AG20443 (cell line): Measurements from ENCODE around the gene UGT2A2.
"Not testable (repeated sequence)": the region's sequence is repeated elsewhere in the genome, so short reads cannot be mapped to it uniquely, and the experiment has no call there.

Experiments used
- DNase-seq: peaks from one replicate; pipeline ENCODE4 v3.0.0; 2012; ENCODE audit warnings: low spot score, mixed read lengths

The UGT2A2 gene

GRCh38 chr4:69639542-69639941 lies at the start of gene UGT2A2:
UGT2A2 (minus strand) TSS chr4:69639642; CDS start chr4:69639640, 2 bp downstream.
- DNase-seq = no peak

DNA sequence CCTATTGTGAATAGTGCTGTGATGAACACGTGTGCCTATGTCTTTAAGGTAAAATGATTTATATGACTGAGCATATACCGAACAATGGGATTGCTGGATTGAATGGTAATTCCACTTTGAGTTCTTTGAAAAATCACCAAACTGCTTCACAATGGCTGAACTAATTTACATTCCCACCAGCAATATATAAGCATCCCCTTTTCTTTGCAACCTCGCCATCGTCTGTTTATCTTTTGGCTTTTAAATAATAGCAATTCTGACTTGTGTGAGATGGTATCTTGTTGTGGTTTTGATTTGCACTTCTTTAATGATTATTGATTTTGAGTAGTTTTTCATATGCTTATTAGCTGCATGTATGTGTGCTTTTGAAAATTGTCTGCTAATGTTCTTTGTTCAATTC lies 45.4 kb upstream of the UGT2A2 start:
- no peak for DNase-seq

- no peak for DNase-seq
Observed at GRCh38 chr4:69668680-69669079, 29.2 kb upstream of the UGT2A2 start.

GRCh38 chr4:69664009-69664408 lies 24.6 kb upstream of the UGT2A2 start:
- DNase-seq = not testable (repeated sequence)

DNA sequence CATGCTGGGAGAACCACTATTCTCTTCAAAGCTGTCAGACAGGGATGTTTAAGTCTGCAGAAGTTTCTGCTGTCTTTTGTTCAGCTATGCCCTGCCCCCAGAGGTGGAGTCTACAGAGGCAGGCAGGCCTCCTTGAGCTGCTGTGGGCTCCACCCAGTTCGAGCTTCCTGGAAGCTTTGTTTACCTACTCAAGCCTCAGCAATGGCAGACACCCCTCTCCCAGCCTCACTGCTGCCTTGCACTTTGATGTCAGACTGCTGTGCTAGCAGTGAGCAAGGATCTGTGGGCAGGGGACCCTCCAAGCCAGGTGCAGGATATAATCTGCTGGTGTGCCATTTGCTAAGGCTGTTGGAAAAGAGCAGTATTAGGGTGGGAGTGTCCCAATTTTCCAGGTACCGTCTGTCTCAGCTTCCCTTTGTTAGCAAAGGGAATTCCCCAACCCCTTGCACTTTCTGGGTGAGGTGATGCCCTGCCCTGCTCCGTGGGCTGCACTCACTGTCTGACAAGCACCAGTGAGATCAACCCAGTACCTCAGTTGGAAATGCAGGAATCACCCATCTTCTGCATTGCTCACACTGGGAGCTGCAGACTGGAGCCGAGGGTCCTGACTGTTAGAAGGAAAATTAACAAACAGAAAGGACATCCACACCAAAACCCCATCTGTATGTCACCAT lies 21.8 kb upstream of the UGT2A2 start:
- not testable (repeated sequence) for DNase-seq

DNA sequence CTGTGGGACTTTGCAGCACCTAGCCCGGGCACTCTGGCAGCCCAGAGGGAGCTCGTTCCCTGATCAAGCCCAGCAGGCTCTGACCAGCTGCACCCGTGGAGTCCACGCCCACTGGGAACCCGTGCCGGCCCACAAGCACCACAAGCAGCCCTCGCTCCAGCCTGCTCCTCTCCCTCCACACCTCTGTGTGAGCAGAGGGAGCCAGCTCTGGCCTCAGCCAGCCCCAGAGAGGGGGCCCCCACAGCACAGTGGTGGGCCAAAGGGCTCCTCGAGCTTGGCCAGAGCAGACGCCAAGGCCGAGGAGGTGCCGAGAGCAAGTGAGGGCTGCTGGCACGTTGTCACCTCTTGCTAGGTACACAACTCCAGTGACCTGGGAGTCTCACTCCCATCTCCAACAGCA lies 18.7 kb upstream of the UGT2A2 start:
- DNase-seq = no peak

GRCh38 chr4:69656653-69657158 lies 17.3 kb upstream of the UGT2A2 start:
- DNase-seq = no peak

GRCh38 chr4:69653147-69653546 lies 13.7 kb upstream of the UGT2A2 start, which contains the start of gene UGT2A1:
UGT2A1 (minus strand) TSS chr4:69653247; CDS start chr4:69647644, 5,603 bp downstream.
- no peak for DNase-seq

GRCh38 chr4:69650872-69651271 lies 11.4 kb upstream of the UGT2A2 start:
- DNase-seq = no peak

GRCh38 chr4:69649629-69650028 lies 10.2 kb upstream of the UGT2A2 start:
- DNase-seq = no peak

DNA sequence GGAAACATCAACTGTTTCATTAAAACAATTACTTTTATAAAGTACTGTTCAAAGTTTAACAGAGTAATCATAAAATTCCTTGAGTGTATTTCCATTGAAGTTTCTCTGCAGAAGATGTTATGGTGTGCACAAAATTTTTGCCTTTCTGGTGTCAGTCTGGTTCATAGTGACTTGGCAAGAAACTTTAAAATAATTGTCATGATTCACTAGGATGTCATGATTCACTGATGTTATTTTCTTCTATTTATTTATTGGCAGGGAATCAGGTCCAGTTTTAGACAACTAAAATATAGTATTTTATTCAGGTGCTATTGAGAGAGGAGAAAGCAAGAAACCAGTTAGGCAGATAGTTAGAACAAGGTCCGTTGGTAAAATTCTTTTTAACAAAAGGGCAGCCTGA lies 9.8 kb upstream of the UGT2A2 start:
- no peak for DNase-seq

DNA sequence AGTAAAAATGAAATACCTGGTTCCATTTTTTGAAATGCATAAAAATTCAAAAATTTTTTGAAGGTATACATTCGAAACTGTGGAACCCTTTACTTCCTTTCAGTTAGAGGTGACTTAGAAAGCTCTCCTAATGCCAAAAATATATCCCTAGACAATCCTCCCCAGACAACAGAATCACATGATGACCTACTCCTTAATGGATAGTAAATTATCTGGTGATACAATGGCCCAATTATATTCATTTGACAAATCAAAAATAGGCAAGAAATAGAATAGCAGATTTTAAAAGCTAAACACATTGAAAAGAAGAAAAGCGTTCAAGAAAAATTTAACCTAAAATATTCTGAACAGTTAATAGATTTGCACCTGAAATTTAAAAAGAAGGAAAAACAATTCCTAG lies 3.5 kb upstream of the UGT2A2 start:
- DNase-seq = no peak

DNA sequence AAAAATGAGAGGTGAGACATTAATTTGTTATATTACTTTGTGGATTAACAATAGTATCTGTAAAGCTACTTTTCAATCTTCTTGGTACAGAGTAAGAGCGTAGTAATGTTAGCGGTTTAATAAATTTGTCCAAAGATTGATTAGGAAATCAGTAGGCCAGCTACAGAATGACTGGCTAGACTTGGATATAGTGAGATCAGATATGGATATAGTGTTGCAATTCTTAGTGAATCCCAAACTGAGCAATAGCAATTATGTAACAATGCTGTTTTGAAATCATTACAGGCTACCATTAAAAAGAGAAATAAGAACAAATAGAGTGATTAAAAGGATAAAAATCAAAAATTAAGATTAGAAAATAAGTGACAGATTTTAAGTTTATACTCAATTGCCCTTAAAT lies 847 bp upstream of the UGT2A2 start:
- no peak for DNase-seq

DNA sequence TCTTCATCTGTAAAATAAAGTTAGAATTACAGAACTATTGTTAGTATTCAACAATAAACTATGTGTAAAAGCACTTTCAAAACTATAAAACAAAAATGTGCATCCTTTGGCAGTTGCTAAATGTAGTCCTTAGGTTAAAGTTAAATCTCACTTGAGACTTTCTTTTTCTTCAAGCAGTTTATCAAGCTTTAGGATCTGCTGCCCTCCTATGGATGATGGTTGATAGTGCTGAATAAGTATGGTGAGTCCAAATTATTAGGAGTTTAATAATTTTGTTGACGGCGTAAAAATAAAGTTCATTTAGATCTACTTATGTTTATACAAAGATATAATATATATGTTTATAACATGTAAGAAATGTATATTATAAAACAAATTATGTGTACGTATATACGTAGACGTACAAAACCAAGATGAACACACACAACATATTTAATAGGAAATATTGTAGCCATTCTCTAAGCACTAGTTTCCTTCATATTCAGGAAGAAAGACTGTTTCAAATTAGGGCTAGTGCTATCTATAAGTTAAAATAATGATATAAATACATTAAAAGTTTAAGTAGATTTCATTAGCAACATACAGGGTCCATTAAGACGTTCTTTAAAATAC lies 22.3 kb downstream of the UGT2A2 start:
- DNase-seq = no peak

- DNase-seq = no peak
Observed at GRCh38 chr4:69610484-69610883, 29.0 kb downstream of the UGT2A2 start.

DNA sequence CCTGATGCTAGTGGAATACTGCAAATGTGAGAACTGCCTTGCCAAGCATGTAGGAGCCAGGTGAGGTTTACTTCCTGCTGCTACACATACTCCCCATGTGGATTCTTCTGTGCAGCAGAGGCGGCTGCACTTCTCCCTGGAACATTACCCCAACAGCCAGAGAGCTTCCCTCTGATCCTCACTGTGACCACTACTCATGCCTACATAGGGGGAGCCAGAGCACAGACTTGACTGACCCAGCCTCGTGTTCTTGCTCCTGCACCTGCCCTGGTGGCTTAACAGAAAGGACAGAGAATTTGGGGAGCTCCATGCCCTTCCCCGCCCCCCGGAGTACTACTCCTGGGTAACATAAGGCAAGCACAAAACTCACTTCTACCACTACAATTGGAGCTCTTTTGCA lies 38.4 kb downstream of the UGT2A2 start:
- no peak for DNase-seq

- DNase-seq = no peak
Observed at GRCh38 chr4:69600013-69600412, 39.4 kb downstream of the UGT2A2 start.

DNA sequence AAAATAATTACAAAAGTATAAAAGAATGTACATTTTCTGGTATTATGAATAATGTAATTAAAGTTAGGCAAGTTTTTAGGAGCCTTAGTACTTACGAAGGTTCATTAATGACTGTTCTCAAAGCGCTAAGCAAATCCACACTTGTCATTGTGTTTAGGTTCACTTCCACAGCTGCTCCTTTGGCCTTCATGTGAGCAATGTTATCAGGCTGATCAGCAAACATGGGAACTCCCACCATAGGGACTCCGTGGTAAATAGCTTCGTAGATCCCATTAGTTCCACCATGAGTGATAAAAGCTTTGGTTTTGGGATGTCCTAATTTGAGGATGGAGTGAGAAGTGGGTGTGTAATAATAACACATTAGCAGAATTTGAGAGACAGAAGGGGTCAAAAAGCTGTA lies 45.1 kb downstream of the UGT2A2 start:
- DNase-seq = no peak

DNA sequence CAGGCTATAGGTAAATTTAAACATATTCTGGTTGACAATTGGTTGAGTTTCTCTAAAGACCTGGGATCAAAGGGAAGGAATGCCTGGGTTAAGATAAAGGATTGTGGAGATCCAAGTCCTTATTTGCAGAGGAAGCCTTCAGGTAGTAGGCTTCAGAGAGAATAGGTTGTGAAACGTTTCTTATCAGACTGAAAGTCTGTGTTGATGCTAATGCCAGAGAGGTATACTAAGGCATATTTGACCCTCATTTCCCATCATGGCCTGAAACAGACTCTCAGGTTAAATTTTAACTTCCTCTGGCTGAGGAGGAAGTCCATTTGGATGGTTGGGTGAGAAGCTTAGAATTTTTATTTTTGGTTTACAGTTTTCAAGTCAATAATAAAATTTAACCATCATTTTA lies 48.1 kb downstream of the UGT2A2 start:
- DNase-seq = no peak

DNA sequence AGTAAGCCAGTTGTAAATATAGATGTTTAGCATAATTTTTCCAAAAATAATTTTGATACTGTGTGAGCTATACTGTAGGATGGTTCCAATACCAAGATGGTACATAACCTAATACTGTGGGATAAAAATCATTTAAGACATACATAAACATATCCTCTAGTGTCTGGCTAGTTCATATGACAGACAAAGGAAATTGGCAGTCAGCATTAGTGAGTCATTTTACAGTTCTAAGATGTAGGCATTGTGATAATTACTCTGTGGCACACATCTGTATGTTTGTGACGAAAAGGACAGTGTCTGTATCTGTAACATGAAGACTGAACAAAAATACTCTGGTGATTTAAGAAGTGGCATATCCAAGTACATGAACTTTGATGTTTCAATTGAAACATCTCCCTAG lies 49.6 kb downstream of the UGT2A2 start:
- DNase-seq = no peak

DNA sequence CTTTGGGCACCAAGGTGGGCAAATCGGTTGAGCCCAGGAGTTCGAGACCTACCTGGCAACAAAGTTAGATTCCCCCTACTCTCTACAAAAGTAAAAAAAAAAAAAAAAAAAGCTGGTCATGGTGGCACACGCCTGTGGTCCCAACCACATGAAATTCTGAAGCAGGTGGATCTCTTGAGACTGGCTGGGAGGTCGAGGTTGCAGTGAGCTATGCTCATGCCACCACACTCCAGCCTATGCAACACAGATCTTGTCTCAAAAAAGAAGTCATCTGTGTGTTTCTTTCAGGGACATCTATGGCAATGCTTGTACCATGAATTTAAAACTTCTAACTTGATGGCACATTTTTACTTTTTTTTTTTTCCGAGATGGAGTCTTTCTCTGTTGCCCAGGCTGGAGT lies 55.3 kb downstream of the UGT2A2 start:
- no peak for DNase-seq

GRCh38 chr4:69583543-69583942 lies 55.9 kb downstream of the UGT2A2 start:
- DNase-seq = no peak

DNA sequence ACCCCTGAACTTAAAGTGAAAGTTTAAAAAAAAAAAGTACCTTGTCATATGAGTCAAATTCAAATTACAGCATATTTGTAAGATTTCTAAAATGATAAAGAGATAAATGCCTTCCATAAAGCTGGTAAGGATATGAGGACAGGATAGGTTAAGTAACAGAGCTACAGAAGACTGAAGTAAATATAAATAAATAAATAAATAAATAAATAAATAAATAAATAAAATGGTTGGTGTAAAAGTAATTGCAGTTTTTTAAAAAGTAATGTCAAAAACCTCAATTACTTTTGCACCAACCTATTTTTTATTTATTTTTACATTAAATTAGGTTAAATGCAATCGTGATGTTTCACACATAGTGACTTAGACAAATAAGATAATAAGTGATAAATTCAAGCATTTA lies 62.2 kb downstream of the UGT2A2 start:
- no peak for DNase-seq
